GM18505 (cell line): ENCODE data around the gene TMEM129.
"Not testable (repeated sequence)": the region's sequence is repeated elsewhere in the genome, so short reads cannot be mapped to it uniquely, and the experiment has no call there.

Source experiments
- ATAC-seq: cut with Tn5 transposase; IDR thresholded peaks from one replicate; pipeline ENCODE4 v1.9.1; 2021; ENCODE audit not compliant: unreplicated experiment
- POLR2A ChIP-seq: IDR thresholded peaks from 4 replicates; pipeline ENCODE4 v1.6.1; 2011; ENCODE audit warnings: borderline replicate concordance; ENCODE audit not compliant: insufficient read depth, insufficient read length; ENCODE audit errors: extremely low read depth

The TMEM129 gene

DNA sequence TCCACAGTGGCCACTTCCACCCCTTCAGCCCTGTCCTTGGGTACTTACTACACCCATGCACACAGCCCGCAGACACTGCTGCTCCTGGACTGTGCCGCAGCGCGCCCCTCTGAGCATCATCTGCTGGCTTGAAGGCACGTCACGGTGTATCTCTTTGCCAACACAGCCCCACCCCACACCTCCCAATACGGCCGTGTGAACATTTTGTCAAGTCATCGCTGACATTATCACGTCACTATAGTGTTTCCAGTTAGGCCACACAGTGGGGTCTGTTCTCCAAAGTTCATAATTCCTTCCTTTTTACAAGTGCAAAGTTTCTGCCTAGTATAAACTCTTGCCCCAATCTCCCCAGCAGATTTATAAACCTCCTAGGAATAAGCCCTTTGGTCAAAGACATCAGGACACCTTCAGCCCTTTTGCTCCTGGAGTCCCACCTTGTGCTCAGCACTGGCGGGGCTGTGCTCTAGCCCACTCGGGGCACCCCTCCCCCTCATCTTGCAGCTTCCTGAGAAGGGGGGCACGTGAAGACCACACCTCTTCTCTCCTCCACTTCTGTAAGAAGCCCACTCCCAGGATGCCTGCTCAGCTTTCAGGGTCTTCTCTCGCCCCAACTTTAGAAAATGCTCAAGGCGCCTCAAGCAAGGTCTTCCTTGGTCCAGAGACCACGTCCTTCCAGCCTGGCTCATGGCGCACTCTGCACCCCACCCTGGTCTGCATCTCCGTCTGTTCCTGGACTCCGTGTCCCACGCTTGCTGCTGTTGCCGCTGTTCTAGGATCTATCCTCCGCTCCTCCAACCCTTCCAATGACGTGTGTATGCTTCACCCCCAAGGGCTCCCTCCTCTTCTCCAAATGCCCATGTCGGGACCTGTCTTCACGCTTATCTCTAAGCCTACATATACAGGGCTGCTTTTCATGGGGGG lies 44.3 kb downstream of the TMEM129 start:
- ATAC-seq: no peak

DNA sequence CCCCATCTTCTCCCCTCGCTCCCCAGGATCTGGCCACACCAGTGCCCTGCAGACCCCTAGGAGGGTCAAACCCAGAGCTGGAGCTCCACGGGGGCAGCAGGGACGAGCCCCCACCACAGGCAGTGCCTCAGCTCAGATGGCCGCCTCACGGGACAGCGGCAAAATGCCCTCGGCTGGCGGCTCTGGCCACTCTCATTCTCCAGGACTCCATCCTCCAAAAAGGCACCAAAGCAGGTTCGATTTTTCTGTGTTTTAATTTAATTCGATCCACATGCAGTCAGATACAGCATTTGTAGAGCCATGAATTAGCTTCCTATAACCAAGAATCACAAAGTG lies 45.4 kb downstream of the TMEM129 start:
- no peak for TF ChIP-seq POLR2A
- no peak for ATAC-seq

More for the DNA sequence above, 44.3 kb downstream of the TMEM129 start:
- no peak for TF ChIP-seq POLR2A

DNA sequence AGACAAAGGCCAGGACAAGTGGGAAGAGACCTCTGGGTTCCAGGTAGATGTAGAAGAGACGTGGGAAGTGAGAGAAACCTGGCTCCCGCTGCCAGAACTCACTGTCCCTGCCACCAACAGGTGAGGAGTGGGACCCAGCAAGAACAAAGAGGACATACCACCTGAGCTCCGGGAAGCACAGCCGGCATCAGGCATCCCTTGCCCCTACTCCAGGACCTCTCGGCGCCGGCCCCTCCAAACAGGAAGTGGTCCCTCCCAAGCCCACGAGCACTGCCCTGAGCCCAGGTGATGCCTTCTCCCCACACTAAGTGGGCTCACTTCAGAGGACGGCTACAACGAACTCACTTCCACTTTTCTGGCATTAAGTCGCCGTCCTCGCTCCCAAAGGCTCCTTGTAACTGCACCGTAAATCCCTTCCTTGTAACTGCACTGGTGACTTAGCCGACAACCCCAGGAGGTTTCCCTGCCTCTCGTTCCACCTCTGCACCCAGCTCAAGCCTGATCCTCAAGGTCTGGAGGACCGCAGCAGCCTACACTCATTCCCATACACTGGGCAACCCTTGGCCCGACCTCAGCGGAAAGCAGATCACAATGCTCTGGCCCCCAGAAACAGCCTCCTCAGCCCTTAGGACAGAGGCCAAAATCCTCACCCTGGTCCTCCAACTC lies 45.9 kb downstream of the TMEM129 start:
- no peak for TF ChIP-seq POLR2A
- ATAC-seq: no peak

DNA sequence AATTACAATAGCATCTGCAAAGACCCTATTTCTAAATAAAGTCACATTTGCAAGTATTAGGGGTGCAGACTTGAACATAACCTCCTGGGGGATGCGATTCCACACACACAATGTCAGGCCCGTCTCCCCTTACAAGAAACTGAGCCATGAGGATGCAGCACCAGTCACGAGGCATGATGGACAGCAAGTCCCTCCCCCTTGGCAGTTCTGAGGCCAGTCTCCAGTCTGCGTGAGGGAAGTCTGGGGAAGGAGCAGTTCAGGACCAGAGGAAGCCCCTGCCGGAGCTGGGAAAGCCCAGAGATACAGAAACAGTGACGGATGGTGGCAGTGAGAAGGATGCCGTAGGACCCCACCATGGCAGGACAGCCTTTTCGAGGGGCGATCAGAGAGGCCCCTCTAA lies 46.4 kb downstream of the TMEM129 start:
- ATAC-seq: no peak
- TF ChIP-seq POLR2A: no peak

DNA sequence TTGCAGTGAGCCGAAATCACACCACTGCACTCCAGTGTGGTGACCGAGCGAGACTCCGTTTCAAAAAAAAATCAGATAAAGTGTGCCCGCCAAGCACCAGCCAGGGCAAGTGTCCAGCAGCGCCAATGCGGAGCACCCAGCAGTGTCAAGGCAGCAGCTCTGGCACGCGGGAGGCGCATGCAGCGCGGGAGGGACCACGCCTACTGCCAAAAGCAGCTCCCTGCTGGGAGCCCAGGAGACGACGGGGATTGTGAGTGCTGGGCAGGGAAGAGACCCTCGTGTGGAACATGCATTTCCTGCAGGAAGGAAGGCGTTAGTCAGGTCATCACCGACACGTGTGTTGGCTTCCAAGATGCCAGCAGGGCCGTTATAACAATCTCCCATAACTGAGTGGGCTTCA lies 47.5 kb downstream of the TMEM129 start:
- TF ChIP-seq POLR2A: no peak
- ATAC-seq: no peak

DNA sequence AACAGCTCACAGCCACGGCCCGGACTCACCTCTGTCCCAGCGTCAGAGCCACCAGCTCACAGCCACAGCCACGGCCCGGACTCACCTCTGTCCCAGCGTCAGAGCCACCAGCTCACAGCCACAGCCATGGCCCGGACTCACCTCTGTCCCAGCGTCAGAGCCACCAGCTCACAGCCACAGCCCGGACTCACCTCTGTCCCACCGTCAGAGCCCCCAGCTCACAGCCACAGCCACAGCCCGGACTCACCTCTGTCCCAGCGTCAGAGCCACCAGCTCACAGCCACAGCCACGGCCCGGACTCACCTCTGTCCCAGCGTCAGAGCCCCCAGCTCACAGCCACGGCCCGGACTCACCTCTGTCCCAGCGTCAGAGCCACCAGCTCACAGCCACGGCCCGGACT lies 50.1 kb downstream of the TMEM129 start:
- ATAC-seq: not testable (repeated sequence)

DNA sequence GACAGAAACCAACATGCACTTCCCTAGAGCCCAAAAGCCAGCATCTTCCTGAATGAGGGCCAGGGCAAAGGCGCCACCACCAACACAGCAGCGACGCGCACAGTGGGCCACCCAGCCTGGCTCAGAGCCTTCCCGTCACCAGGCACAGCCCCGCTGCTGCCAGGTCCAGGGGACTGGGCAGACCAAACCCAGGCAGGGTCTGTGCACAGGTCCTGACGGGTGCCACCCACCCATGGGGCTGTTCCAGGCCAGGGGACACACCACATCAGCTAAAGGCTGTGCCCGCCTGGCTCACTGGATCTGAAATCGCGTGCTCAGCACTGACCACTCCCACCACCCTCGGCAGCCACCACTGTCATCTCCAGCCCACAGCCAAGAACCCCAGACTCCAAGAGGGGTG lies 50.8 kb downstream of the TMEM129 start:
- TF ChIP-seq POLR2A: no peak

DNA sequence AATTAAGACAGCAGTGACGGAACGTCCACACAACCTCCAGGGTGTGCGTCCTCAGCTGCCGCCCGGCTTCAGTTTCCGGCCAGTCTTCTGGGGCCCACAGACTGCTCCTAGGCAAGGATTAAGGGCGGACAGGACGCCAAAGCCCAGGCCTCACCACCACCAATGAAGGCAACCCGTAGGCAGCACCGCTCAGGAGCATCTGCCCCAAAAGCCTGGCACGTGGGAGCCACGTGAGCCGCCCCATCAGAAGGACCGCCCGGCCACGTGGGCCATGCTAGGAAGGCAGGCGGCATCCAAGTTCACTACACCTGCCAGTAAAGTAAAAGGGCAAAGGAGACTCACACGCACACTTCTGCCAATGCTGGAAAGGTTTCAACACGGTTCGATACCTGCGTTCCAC lies 51.3 kb downstream of the TMEM129 start:
- ATAC-seq: no peak
- TF ChIP-seq POLR2A: no peak

More for the DNA sequence above, 50.8 kb downstream of the TMEM129 start:
- no peak for ATAC-seq

DNA sequence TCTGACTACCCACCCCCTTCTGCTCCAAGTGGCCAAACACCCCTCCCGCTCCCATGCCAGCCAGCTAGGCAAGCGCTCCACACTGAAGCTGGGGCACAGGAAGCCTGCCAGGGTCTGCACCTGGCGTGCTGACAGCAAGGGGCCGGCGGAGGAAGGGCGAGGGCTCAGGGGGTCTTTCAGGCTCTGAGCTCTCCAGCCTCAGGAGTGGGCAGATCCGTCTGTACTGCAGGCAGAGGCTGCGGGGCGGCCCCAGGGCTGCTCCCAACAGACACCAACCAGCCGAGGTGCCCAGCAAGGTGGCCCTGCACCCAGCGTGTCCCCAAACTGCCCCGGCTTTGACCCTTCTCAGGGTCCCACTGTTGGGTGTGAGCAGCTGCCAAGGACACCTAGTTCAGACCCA lies 51.9 kb downstream of the TMEM129 start:
- TF ChIP-seq POLR2A: no peak

DNA sequence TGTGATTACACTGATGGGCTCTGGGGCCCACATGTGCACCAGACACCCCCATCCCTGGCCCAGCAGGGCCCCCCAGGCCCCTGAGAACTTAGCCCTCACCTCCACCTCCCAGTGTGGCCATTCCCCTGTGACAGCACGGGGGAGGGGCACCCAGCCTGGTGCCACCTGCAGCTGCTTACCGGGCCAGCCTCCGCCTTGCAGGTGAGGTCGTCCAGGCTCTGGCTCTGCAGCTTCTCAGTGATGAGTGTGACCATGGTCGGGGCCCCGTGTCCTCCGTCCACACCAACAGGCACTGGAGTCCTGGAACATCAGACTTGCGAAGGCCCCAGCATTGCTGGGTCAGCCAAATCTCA lies 52.7 kb downstream of the TMEM129 start:
- ATAC-seq: no peak

More for the DNA sequence above, 51.9 kb downstream of the TMEM129 start:
- ATAC-seq: no peak

DNA sequence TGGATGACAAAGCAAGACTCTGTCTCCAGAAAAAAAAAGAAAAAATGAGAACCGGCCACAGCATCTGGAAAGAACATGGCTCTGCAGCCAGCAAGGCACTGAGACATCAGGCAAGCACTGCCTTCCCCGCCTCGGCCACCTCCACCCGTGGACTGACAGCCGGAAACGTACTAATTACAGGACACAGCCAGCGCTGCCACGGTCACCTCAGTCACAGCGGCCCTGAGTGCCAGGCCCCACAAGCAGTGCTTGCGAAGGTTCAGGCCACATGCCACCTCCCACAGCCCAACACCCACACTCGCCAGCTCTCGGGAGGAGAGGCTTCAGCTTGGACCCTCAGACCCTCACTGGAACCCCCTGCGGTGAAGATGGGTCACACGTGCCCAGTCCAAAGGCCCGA lies 53.9 kb downstream of the TMEM129 start:
- TF ChIP-seq POLR2A: no peak
- ATAC-seq: no peak

More for the DNA sequence above, 52.7 kb downstream of the TMEM129 start:
- no peak for TF ChIP-seq POLR2A

DNA sequence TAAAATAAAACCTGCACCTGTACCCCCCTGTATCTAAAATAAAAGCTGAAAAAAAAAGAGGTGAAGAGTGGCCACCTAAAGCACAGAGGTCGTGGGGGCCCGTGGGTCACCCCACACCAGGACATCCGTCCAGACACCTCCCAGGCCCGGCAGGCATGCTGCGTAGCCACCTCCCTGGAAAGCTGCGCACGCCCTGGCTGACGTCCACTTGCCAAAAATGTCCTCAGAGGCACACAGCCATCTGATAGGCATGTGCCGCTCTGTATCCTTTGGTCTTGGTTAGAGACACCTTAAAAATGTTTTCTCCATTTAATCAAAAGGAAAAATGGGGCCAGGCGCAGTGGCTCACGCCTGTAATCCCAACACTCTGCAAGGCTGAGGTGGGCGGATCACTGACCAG lies 54.7 kb downstream of the TMEM129 start:
- no peak for TF ChIP-seq POLR2A
- ATAC-seq: no peak
